IMR-90 (cell line): ENCODE results near the gene RETN. TPM values are rescaled to one million over a fixed set of nuclear protein-coding genes. Genes with fewer than 3 reads are reported as not detected.

Experiments used
- polyA plus RNA-seq, 3 experiments: library from polyadenylated mRNA; depleted of rRNA; stranded (reverse); fragments of >200 nt; gene quantifications; 2 replicates each; pipeline ENCODE4 v1.2.3, GENCODE V29; 2012; ENCODE audit warnings: low replicate concordance in 1 of 3
- total RNA-seq: library from RNA; depleted of rRNA; stranded (reverse); fragments of >200 nt; gene quantifications from 2 replicates; pipeline ENCODE4 v1.2.3, GENCODE V29; 2012; rRNA removed

The RETN gene
- total and polyA plus RNA-seq, 2 of the 4 experiments (the other 2 are of a cell fraction) = not detected

Other genes starting within 250 kb of the RETN start
- 0.72 and 1.1 TPM in 2 replicates for gene PEX11G, start 180.0 kb upstream of the RETN start, total RNA-seq
- 1.7 and 1.9 TPM in 2 replicates for gene PEX11G, start 180.0 kb upstream of the RETN start, polyA plus RNA-seq (2012; rRNA removed)
- 5.4 and 9.2 TPM in 2 replicates for gene ZNF358, start 152.9 kb upstream of the RETN start, total RNA-seq
- 30.7 and 34.9 TPM in 2 replicates for gene ZNF358, start 152.9 kb upstream of the RETN start, polyA plus RNA-seq (2012; rRNA removed)
- gene MCOLN1, start 146.4 kb upstream of the RETN start, total RNA-seq = 2.5 and 3.4 TPM in 2 replicates
- gene MCOLN1, start 146.4 kb upstream of the RETN start, polyA plus RNA-seq (2012; rRNA removed) = 19.6 and 24.3 TPM in 2 replicates
- gene PNPLA6, start 133.3 kb upstream of the RETN start, total RNA-seq = 17.9 and 20.0 TPM in 2 replicates
- 52.7 and 55.6 TPM in 2 replicates for gene PNPLA6, start 133.3 kb upstream of the RETN start, polyA plus RNA-seq (2012; rRNA removed)
- gene CAMSAP3, start 73.2 kb upstream of the RETN start, total RNA-seq = not detected in 2 replicates
- not detected in 2 replicates for gene CAMSAP3, start 73.2 kb upstream of the RETN start, polyA plus RNA-seq (2012; rRNA removed)
- gene XAB2, start 39.5 kb upstream of the RETN start, total RNA-seq = 28.1 and 29.9 TPM in 2 replicates
- 34.4 and 39.4 TPM in 2 replicates for gene XAB2, start 39.5 kb upstream of the RETN start, polyA plus RNA-seq (2012; rRNA removed)
- 1.4 and 5.3 TPM in 2 replicates for gene PET100, start 39.3 kb upstream of the RETN start, total RNA-seq
- 31.4 and 40.0 TPM in 2 replicates for gene PET100, start 39.3 kb upstream of the RETN start, polyA plus RNA-seq (2012; rRNA removed)
- gene PCP2, start 35.3 kb upstream of the RETN start, total RNA-seq = not detected in 2 replicates
- not detected in 2 replicates for gene PCP2, start 35.3 kb upstream of the RETN start, polyA plus RNA-seq (2012; rRNA removed)
- 3.9 and 8.6 TPM in 2 replicates for gene STXBP2, start 31.9 kb upstream of the RETN start, total RNA-seq
- gene STXBP2, start 31.9 kb upstream of the RETN start, polyA plus RNA-seq (2012; rRNA removed) = 12.5 and 12.6 TPM in 2 replicates
- not detected in 2 replicates for gene MCEMP1, start 8.0 kb downstream of the RETN start, total RNA-seq
- 0.15 TPM in 1 of 2 replicates, not detected in the other for gene MCEMP1, start 8.0 kb downstream of the RETN start, polyA plus RNA-seq (2012; rRNA removed)
- gene TRAPPC5, start 11.8 kb downstream of the RETN start, total RNA-seq = 54.7 and 73.0 TPM in 2 replicates
- 109 and 185 TPM in 2 replicates for gene TRAPPC5, start 11.8 kb downstream of the RETN start, polyA plus RNA-seq (2012; rRNA removed)
- not detected in 2 replicates for gene FCER2, start 33.1 kb downstream of the RETN start, total RNA-seq
- not detected in 2 replicates for gene FCER2, start 33.1 kb downstream of the RETN start, polyA plus RNA-seq (2012; rRNA removed)
- gene CLEC4G, start 63.1 kb downstream of the RETN start, total RNA-seq = not detected in 2 replicates
- gene CLEC4G, start 63.1 kb downstream of the RETN start, polyA plus RNA-seq (2012; rRNA removed) = not detected in 2 replicates
- gene CD209, start 78.5 kb downstream of the RETN start, total RNA-seq = not detected in 2 replicates
- not detected in 2 replicates for gene CD209, start 78.5 kb downstream of the RETN start, polyA plus RNA-seq (2012; rRNA removed)
- gene CLEC4M, start 94.2 kb downstream of the RETN start, total RNA-seq = not detected in 2 replicates
- not detected in 2 replicates for gene CLEC4M, start 94.2 kb downstream of the RETN start, polyA plus RNA-seq (2012; rRNA removed)
- gene EVI5L, start 161.2 kb downstream of the RETN start, total RNA-seq = 12.7 and 15.0 TPM in 2 replicates
- gene EVI5L, start 161.2 kb downstream of the RETN start, polyA plus RNA-seq (2012; rRNA removed) = 14.6 and 15.0 TPM in 2 replicates
- not detected in 2 replicates for gene PRR36, start 205.3 kb downstream of the RETN start, total RNA-seq
- 0.02 and 0.06 TPM in 2 replicates for gene PRR36, start 205.3 kb downstream of the RETN start, polyA plus RNA-seq (2012; rRNA removed)
- 6.9 and 7.2 TPM in 2 replicates for gene LRRC8E, start 219.5 kb downstream of the RETN start, total RNA-seq
- gene LRRC8E, start 219.5 kb downstream of the RETN start, polyA plus RNA-seq (2012; rRNA removed) = 6.4 and 6.9 TPM in 2 replicates
- 3.9 and 4.1 TPM in 2 replicates for gene MAP2K7, start 234.8 kb downstream of the RETN start, total RNA-seq
- 15.6 TPM in 2 replicates for gene MAP2K7, start 234.8 kb downstream of the RETN start, polyA plus RNA-seq (2012; rRNA removed)
- not detected in 2 replicates for gene TGFBR3L, start 245.8 kb downstream of the RETN start, total RNA-seq
- gene TGFBR3L, start 245.8 kb downstream of the RETN start, polyA plus RNA-seq (2012; rRNA removed) = 0.94 and 2.2 TPM in 2 replicates